Measurements from ENCODE around the gene FIG4. TPM values are rescaled to one million over a fixed set of nuclear protein-coding genes. Genes with fewer than 3 reads are reported as not detected.
A peak's percentile ranks its signal among the peaks of the same experiment; 100 is the strongest.

FIG4 gene
- 10 to 100 TPM in 3 of 4 donors, 1 to 10 TPM in 1; 4.1 to 35.5 (median 17.4) TPM for total RNA-seq

DNA sequence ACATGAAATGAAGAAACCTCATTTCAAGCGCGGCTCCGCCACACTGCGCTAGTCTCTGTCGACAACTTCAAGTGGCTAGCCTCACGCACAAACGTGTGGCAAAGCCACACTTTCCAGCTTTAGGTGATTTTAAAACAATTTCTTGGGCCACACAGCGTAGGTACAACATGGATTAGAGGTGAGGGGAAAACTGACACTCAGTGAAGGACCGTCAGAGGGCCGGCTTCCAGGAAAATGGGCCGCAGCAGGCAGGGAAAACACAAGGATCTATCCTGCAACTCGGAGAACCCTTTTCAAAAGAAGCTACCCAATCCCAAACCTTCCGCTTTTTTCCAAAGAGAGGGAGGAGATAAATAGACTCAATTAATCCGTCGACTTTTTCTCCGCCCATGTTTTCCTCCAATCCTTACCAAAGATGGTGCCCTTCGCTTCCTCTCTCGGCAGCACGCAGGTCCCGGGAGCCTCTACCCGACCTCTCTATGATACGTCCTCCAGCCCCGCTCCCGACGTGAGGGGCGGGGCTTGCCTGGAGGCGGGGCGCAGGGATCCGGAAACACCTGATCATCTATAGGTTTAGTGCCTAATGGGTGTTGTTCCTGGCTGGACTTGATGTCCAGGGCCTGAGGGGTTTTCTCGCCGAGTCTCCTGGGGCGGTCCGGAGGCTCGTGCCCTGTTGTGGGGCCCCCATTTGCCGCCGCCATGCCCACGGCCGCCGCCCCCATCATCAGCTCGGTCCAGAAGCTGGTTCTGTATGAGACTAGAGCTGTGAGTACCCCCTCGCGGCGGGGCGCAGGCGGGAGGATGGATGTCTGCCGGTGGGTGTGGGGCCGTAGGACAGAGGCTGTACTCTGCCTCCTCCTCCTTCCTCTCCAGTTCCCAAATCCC lies at the start of gene FIG4, which contains the start of gene AK9:
Gene FIG4 (plus strand): TSS at position 560 of the 885 bp plus-strand sequence. CDS start 140 bp downstream, at position 700.
Gene AK9 (minus strand): TSS at position 466 of the 885 bp plus-strand sequence. CDS start 15,457 bp downstream, outside the sequence.
- no peaks in the 10 kb centered on the region for H3K9me3 ChIP-seq
- intact Hi-C loops (cut with DNase I; ENCODE audit: low total_unique reads): no loop called here
- H3K4me1 ChIP-seq: no peaks in the 10 kb centered on the region
- TF ChIP-seq CTCF (IDR thresholded peaks at IDR 0.05) (peak in 2 of 4 experiments; percentile 5 to 6), POLR2A (IDR thresholded peaks at IDR 0.05) (peak; percentile 35 to 65)
- H3K27me3 ChIP-seq: no peaks in the 10 kb centered on the region
- H3K4me3 ChIP-seq: peak within 1 kb of the TSS; percentile 73 to 96
- H3K36me3 ChIP-seq: no peaks in the 10 kb centered on the region
- peak; percentile 88 to 89 for DNase-seq
- peak within 1 kb of the TSS; percentile 81 to 84 for H3K27ac ChIP-seq

GRCh38 chr6:109644131-109644530 lies 47.0 kb upstream of the FIG4 start:
- intact Hi-C loops (cut with DNase I; ENCODE audit: low total_unique reads): no loop called here
- H3K36me3 ChIP-seq: no peaks in the 10 kb centered on the region
- no peak for DNase-seq
- no peak overlapping the region for H3K27ac ChIP-seq
- H3K9me3 ChIP-seq: no peaks in the 10 kb centered on the region
- no peak for TF ChIP-seq POLR2A (IDR thresholded peaks at IDR 0.05)
- TF ChIP-seq CTCF (IDR thresholded peaks at IDR 0.05): no peak
- no peak overlapping the region for H3K4me3 ChIP-seq
- H3K27me3 ChIP-seq: no peaks in the 10 kb centered on the region
- no peaks in the 10 kb centered on the region for H3K4me1 ChIP-seq

GRCh38 chr6:109653264-109653663 lies 37.8 kb upstream of the FIG4 start:
- H3K4me3 ChIP-seq: no peak overlapping the region
- no peak for DNase-seq
- no peak for TF ChIP-seq POLR2A (IDR thresholded peaks at IDR 0.05)
- no peak for TF ChIP-seq CTCF (IDR thresholded peaks at IDR 0.05)
- no peaks in the 10 kb centered on the region for H3K36me3 ChIP-seq
- intact Hi-C loops (cut with DNase I; ENCODE audit: low total_unique reads): no loop called here
- no peaks in the 10 kb centered on the region for H3K4me1 ChIP-seq
- no peaks in the 10 kb centered on the region for H3K27me3 ChIP-seq
- H3K27ac ChIP-seq: no peak overlapping the region
- H3K9me3 ChIP-seq: no peaks in the 10 kb centered on the region

DNA sequence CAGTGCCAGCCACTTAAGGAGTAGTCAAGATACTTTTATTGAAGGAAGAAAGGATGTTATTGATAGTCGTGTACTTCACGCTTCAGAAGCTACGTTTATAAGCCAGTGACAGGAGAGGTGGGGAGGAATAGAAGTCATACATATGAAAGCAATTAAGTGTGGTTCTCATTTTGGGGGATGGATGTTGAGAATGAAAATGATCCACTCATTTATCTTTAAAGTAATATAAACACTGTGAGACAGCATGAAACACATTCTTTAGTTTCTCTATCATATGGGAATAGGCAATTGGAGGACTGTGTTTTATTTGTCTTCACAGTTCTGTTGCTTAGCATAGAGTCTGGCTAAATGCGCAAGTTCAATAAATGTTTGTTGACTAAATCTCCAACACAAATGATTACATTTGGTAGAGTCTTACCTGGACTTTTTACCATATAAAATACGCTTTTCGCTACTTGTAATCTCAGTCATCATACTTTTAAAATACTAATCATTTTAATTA lies 35.3 kb upstream of the FIG4 start:
- intact Hi-C loops (cut with DNase I; ENCODE audit: low total_unique reads): no loop called here
- no peak overlapping the region for H3K4me3 ChIP-seq
- no peaks in the 10 kb centered on the region for H3K27me3 ChIP-seq
- no peaks in the 10 kb centered on the region for H3K4me1 ChIP-seq
- no peaks in the 10 kb centered on the region for H3K9me3 ChIP-seq
- H3K27ac ChIP-seq: no peak overlapping the region
- TF ChIP-seq CTCF (IDR thresholded peaks at IDR 0.05): no peak
- no peak for DNase-seq
- no peaks in the 10 kb centered on the region for H3K36me3 ChIP-seq
